ENCODE results near the gene ABRAXAS1.

Gene ABRAXAS1

GRCh38 chr4:83449009-83449408, 35.9 kb downstream of the ABRAXAS1 start:
- DNase-seq: no peak

GRCh38 chr4:83440899-83441298, 44.0 kb downstream of the ABRAXAS1 start:
- DNase-seq: no peak

GRCh38 chr4:83440148-83440814, 44.6 kb downstream of the ABRAXAS1 start:
- no peak for DNase-seq

- no peak for DNase-seq
Measured at GRCh38 chr4:83438719-83439118, 46.2 kb downstream of the ABRAXAS1 start.

- DNase-seq: no peak
Measured at GRCh38 chr4:83436680-83437079, 48.2 kb downstream of the ABRAXAS1 start.

- no peak for DNase-seq
Measured at GRCh38 chr4:83431200-83431599, 53.7 kb downstream of the ABRAXAS1 start.

GRCh38 chr4:83418211-83418610, 66.7 kb downstream of the ABRAXAS1 start:
- no peak for DNase-seq

GRCh38 chr4:83417566-83417965, 67.3 kb downstream of the ABRAXAS1 start:
- no peak for DNase-seq

- DNase-seq: no peak
Measured at GRCh38 chr4:83413676-83414075, 71.2 kb downstream of the ABRAXAS1 start.
